Measurements from ENCODE around the gene DUSP15.

DNA sequence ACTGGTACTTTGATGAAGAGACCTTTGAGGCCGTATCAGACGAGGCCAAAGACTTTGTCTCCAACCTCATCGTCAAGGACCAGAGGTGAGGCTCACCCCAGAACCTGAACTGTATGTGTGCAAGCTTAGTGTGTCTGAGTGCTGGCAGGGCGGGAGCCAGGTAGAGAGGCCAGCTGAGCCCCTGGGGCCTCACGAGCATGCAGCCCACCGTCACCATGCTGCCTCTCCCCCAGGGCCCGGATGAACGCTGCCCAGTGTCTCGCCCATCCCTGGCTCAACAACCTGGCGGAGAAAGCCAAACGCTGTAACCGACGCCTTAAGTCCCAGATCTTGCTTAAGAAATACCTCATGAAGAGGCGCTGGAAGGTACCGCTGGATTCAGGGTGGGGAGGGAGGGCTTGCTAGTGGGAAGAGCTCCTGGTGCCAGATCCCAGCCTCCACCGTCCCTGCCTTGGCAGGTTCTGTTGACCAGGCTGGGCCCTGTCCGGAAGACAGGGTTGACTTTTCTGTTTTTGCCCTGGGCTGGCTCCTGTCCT, 38.5 kb downstream of the DUSP15 start:
- no peak for TF ChIP-seq NFE2L2 (conservative IDR thresholded peaks at IDR 0.05; ENCODE audit: low read length)
- no peak for TF ChIP-seq RAD21 (conservative IDR thresholded peaks at IDR 0.05 in 1 of 2, IDR thresholded peaks at IDR 0.05 in 1 of 2)
- TF ChIP-seq, protein P1, sequence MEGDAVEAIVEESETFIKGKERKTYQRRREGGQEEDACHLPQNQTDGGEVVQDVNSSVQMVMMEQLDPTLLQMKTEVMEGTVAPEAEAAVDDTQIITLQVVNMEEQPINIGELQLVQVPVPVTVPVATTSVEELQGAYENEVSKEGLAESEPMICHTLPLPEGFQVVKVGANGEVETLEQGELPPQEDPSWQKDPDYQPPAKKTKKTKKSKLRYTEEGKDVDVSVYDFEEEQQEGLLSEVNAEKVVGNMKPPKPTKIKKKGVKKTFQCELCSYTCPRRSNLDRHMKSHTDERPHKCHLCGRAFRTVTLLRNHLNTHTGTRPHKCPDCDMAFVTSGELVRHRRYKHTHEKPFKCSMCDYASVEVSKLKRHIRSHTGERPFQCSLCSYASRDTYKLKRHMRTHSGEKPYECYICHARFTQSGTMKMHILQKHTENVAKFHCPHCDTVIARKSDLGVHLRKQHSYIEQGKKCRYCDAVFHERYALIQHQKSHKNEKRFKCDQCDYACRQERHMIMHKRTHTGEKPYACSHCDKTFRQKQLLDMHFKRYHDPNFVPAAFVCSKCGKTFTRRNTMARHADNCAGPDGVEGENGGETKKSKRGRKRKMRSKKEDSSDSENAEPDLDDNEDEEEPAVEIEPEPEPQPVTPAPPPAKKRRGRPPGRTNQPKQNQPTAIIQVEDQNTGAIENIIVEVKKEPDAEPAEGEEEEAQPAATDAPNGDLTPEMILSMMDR (IDR thresholded peaks at IDR 0.05), result no peak
- TF ChIP-seq RNF2 (IDR thresholded peaks at IDR 0.05; ENCODE audit: borderline replicate concordance, low read depth), result no peak
- TF ChIP-seq EP300 (IDR thresholded peaks at IDR 0.05), result no peak
- TF ChIP-seq JUNB (IDR thresholded peaks at IDR 0.05), result no peak
- TF ChIP-seq POLR2A (IDR thresholded peaks at IDR 0.05; ENCODE audit: low read length), result no peak
